ENCODE data around the gene HTR1E. TPM values are rescaled to one million over a fixed set of nuclear protein-coding genes. Genes with fewer than 3 reads are reported as not detected.

The HTR1E gene
- total RNA-seq, 1 donor from 2014 or later: not detected

DNA sequence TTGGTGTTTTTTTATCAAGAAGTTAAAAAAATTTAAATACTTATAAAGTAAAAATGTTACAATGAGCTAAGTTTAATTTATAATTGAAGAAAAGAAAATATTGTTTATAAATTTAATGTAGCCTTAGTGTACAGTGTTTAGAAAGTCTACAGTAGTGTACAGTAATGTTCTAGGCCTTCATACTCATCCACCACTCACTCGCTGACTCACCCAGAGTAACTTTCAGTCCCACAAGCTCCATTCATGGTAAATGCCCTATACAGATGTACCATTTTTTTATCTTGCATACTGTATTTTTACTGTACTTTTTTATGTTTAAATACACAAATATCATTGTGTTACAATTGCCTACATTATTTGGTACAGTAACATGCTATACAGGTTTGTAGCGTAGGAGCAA is 26.0 kb downstream of the HTR1E start:
- no peak overlapping the region for H3K27ac ChIP-seq
- intact Hi-C loops (cut with DNase I): no loop called here
- DNase-seq (ENCODE audit: low spot score in 2 of 2): no peak

DNA sequence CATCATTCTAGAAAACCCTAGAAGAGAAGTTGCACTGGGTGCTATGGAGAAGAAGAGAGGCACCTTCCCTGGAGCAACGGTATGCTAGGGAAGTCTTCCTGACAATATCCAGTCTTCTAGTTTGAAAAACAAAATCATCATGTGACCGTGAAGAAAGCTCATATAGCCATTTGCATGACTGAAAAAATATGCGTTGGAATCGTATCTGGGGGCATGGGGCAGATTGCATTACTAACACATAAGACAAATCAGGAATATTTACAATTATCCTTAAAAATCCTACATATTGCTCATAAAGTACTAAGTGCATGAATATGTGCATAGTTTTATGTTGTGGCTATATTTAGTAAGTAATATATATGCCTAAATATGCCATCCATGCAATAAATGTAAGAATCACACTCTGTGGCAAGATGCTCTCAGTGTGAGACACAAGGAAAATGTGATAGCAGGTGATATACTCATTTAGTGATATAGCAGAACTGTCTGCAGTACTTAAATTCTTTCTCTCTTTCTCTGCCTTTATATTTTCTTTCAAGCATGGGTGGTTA is 26.8 kb downstream of the HTR1E start:
- Histone ChIP-seq H3K4me1 (no peaks in the 10 kb centered on the region), H3K27ac (no peak overlapping the region), H3K4me3 (no peak overlapping the region), H3K9me3 (no peaks in the 10 kb centered on the region), H3K27me3 (no peaks in the 10 kb centered on the region), H3K36me3 (no peaks in the 10 kb centered on the region)
- intact Hi-C loops (cut with DNase I): no loop called here
- DNase-seq (ENCODE audit: low spot score in 2 of 2): no peak
- TF ChIP-seq, protein P1, sequence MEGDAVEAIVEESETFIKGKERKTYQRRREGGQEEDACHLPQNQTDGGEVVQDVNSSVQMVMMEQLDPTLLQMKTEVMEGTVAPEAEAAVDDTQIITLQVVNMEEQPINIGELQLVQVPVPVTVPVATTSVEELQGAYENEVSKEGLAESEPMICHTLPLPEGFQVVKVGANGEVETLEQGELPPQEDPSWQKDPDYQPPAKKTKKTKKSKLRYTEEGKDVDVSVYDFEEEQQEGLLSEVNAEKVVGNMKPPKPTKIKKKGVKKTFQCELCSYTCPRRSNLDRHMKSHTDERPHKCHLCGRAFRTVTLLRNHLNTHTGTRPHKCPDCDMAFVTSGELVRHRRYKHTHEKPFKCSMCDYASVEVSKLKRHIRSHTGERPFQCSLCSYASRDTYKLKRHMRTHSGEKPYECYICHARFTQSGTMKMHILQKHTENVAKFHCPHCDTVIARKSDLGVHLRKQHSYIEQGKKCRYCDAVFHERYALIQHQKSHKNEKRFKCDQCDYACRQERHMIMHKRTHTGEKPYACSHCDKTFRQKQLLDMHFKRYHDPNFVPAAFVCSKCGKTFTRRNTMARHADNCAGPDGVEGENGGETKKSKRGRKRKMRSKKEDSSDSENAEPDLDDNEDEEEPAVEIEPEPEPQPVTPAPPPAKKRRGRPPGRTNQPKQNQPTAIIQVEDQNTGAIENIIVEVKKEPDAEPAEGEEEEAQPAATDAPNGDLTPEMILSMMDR (IDR thresholded peaks at IDR 0.05): no peak

More for the DNA sequence above, 26.0 kb downstream of the HTR1E start:
- no peaks in the 10 kb centered on the region for H3K9me3 ChIP-seq
- no peaks in the 10 kb centered on the region for H3K4me1 ChIP-seq
- H3K4me3 ChIP-seq: no peak overlapping the region
- H3K36me3 ChIP-seq: no peaks in the 10 kb centered on the region
- no peaks in the 10 kb centered on the region for H3K27me3 ChIP-seq
- TF ChIP-seq, protein P1 (IDR thresholded peaks at IDR 0.05): no peak

- intact Hi-C loops (cut with DNase I): no loop called here
- no peaks in the 10 kb centered on the region for H3K27me3 ChIP-seq
- no peaks in the 10 kb centered on the region for H3K9me3 ChIP-seq
- H3K4me3 ChIP-seq: no peak overlapping the region
- TF ChIP-seq, protein P1 (IDR thresholded peaks at IDR 0.05): no peak
- no peak for DNase-seq (ENCODE audit: low spot score in 2 of 2)
- no peaks in the 10 kb centered on the region for H3K36me3 ChIP-seq
- no peaks in the 10 kb centered on the region for H3K4me1 ChIP-seq
- no peak overlapping the region for H3K27ac ChIP-seq
Observed at GRCh38 chr6:86966271-86966670, 28.9 kb downstream of the HTR1E start.

GRCh38 chr6:86969573-86969972 is 32.2 kb downstream of the HTR1E start:
- no peak overlapping the region for H3K4me3 ChIP-seq
- H3K4me1 ChIP-seq: no peaks in the 10 kb centered on the region
- H3K9me3 ChIP-seq: no peaks in the 10 kb centered on the region
- TF ChIP-seq, protein P1 (IDR thresholded peaks at IDR 0.05): no peak
- DNase-seq (ENCODE audit: low spot score in 2 of 2): no peak
- H3K27ac ChIP-seq: no peak overlapping the region
- no peaks in the 10 kb centered on the region for H3K36me3 ChIP-seq
- intact Hi-C loops (cut with DNase I): no loop called here
- H3K27me3 ChIP-seq: no peaks in the 10 kb centered on the region

- no peak for DNase-seq (ENCODE audit: low spot score in 2 of 2)
- Histone ChIP-seq H3K4me1 (no peaks in the 10 kb centered on the region), H3K4me3 (no peak overlapping the region), H3K9me3 (no peaks in the 10 kb centered on the region), H3K27me3 (no peaks in the 10 kb centered on the region), H3K27ac (no peak overlapping the region), H3K36me3 (no peaks in the 10 kb centered on the region)
- intact Hi-C loops (cut with DNase I): no loop called here
- TF ChIP-seq, protein P1 (IDR thresholded peaks at IDR 0.05): no peak
Observed at GRCh38 chr6:86973088-86973487, 35.8 kb downstream of the HTR1E start.

DNA sequence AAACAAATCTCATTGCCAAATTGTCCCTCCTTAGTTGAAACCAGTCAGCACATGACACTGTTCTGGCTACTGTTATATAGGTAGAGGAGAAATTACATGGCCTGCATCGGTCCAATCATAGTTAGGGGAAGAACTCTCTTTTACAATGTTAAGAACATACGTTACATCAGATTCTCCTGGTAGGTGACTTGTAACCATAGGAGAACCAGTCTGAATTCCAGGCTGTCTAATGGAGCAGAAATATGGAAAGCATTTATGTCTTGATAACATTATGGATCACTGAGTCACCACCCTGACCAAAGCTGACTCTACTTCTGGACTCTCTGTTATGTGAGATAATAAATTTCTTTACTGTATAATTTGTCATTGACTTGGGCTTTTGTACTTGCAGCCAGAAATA is 40.9 kb downstream of the HTR1E start:
- Histone ChIP-seq H3K9me3 (no peaks in the 10 kb centered on the region), H3K4me3 (no peak overlapping the region), H3K27me3 (no peaks in the 10 kb centered on the region), H3K36me3 (no peaks in the 10 kb centered on the region), H3K27ac (no peak overlapping the region), H3K4me1 (no peaks in the 10 kb centered on the region)
- intact Hi-C loops (cut with DNase I): no loop called here
- no peak for DNase-seq (ENCODE audit: low spot score in 2 of 2)
- TF ChIP-seq, protein P1 (IDR thresholded peaks at IDR 0.05): no peak
